Osteoblast (primary cell): ENCODE data around the gene CDH11. TPM values are rescaled to one million over a fixed set of nuclear protein-coding genes. Genes with fewer than 3 reads are reported as not detected.

Experiments
- DNase-seq: peaks from one replicate; pipeline ENCODE4 v3.0.0; 2011; ENCODE audit warnings: low spot score, mixed read lengths; ENCODE audit not compliant: insufficient read length; ENCODE audit errors: missing footprints
- H2AFZ ChIP-seq: 2 replicates; pipeline ENCODE4 v1.6.0; 2011; ENCODE audit warnings: mild to moderate bottlenecking, low read length
- H3K27ac ChIP-seq: 2 replicates; pipeline ENCODE4 v1.5.1; 2011; ENCODE audit warnings: mild to moderate bottlenecking, low read depth, low read length, moderate library complexity
- H3K27me3 ChIP-seq: 2 replicates; pipeline ENCODE4 v1.6.0; 2012; ENCODE audit warnings: mild to moderate bottlenecking, control low read depth, inconsistent platforms, low read length, moderate library complexity; ENCODE audit not compliant: insufficient read depth
- H3K36me3 ChIP-seq: 2 replicates; pipeline ENCODE4 v1.5.1; 2011; ENCODE audit warnings: mild to moderate bottlenecking, low read length, control low read depth, moderate library complexity; ENCODE audit not compliant: insufficient read depth
- H3K4me1 ChIP-seq: 2 replicates; pipeline ENCODE4 v1.5.1; 2011; ENCODE audit warnings: mild to moderate bottlenecking, low read length, control low read depth, moderate library complexity; ENCODE audit not compliant: insufficient read depth
- H3K4me2 ChIP-seq: 2 replicates; pipeline ENCODE4 v1.6.0; 2011; ENCODE audit warnings: mild to moderate bottlenecking, low read length; ENCODE audit not compliant: insufficient read depth
- H3K4me3 ChIP-seq: fragments of 200-600 bp; sonication (generic); 3 replicates; pipeline ENCODE4 v1.5.1; 2012; ENCODE audit warnings: mild to moderate bottlenecking, low read length, inconsistent platforms; ENCODE audit not compliant: insufficient read depth
- H3K79me2 ChIP-seq: 2 replicates; pipeline ENCODE4 v1.6.0; 2012; ENCODE audit warnings: mild to moderate bottlenecking, low read length, control low read depth, inconsistent platforms; ENCODE audit not compliant: insufficient read depth
- H3K9me3 ChIP-seq: 2 replicates; pipeline ENCODE4 v1.5.1; 2011; ENCODE audit warnings: low read depth, low read length, control low read depth
- H4K20me1 ChIP-seq: 2 replicates; pipeline ENCODE4 v1.6.0; 2012; ENCODE audit warnings: mild to moderate bottlenecking, low read length, control low read depth; ENCODE audit not compliant: insufficient read depth
- CTCF ChIP-seq: IDR thresholded peaks from 2 replicates; pipeline ENCODE4 v1.5.1; 2011; ENCODE audit warnings: mild to moderate bottlenecking, low read depth, low read length, moderate library complexity; ENCODE audit errors: extremely low read depth
- total RNA-seq: library from RNA; depleted of rRNA; stranded (reverse); fragments of >200 nt; gene quantifications from 2 replicates; pipeline ENCODE4 v1.2.3, GENCODE V29; 2012

Gene CDH11
- total RNA-seq, 1 donor: 1,116 TPM

GRCh38 chr16:65059406-65059980 lies 62.4 kb downstream of the CDH11 start:
- no peak for TF ChIP-seq CTCF
- H3K79me2 ChIP-seq: peaks cover 99% of the 10 kb centered on the region
- no peaks in the 10 kb centered on the region for H3K27me3 ChIP-seq
- no peak overlapping the region for H3K4me2 ChIP-seq
- peaks cover 51% of the 10 kb centered on the region for H3K36me3 ChIP-seq
- no peak for DNase-seq
- no peak overlapping the region for H2AFZ ChIP-seq
- peaks cover 83% of the 10 kb centered on the region for H4K20me1 ChIP-seq
- no peak overlapping the region for H3K27ac ChIP-seq
- H3K4me1 ChIP-seq: peaks cover 28% of the 10 kb centered on the region
- H3K4me3 ChIP-seq: no peak overlapping the region
- H3K9me3 ChIP-seq: no peaks in the 10 kb centered on the region

DNA sequence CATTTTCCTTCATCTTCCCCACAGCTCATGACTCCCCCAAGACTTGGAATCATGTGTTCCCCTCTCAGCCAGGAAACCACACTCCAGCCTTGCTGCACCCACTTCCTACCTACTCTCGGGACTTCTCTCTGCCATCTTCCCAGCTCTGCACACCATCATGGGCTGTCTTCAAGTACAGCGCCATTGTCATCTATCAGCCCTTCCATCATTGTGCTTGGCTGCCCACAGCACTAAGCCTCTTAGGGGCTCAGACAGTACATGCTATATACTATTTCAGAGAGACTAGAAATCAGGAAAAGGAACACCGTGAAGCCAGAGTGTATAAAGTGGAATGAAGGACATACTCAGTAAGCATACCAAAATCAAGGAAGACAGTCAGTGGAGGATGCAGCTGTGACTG lies 64.7 kb downstream of the CDH11 start:
- no peak for DNase-seq
- H4K20me1 ChIP-seq: peaks cover 79% of the 10 kb centered on the region
- TF ChIP-seq CTCF: no peak
- peaks cover 60% of the 10 kb centered on the region for H3K36me3 ChIP-seq
- H2AFZ ChIP-seq: no peak overlapping the region
- no peak overlapping the region for H3K27ac ChIP-seq
- peaks cover 8% of the 10 kb centered on the region for H3K4me1 ChIP-seq
- no peaks in the 10 kb centered on the region for H3K27me3 ChIP-seq
- no peak overlapping the region for H3K4me2 ChIP-seq
- no peak overlapping the region for H3K4me3 ChIP-seq
- H3K79me2 ChIP-seq: peaks cover 99% of the 10 kb centered on the region
- H3K9me3 ChIP-seq: no peaks in the 10 kb centered on the region

- H3K4me1 ChIP-seq: no peaks in the 10 kb centered on the region
- H3K4me3 ChIP-seq: no peak overlapping the region
- no peaks in the 10 kb centered on the region for H3K27me3 ChIP-seq
- no peak for TF ChIP-seq CTCF
- no peaks in the 10 kb centered on the region for H3K9me3 ChIP-seq
- peaks cover 82% of the 10 kb centered on the region for H4K20me1 ChIP-seq
- H3K36me3 ChIP-seq: peaks cover 86% of the 10 kb centered on the region
- peaks cover 97% of the 10 kb centered on the region for H3K79me2 ChIP-seq
- H2AFZ ChIP-seq: no peak overlapping the region
- no peak for DNase-seq
- no peak overlapping the region for H3K4me2 ChIP-seq
- no peak overlapping the region for H3K27ac ChIP-seq
Measured at GRCh38 chr16:65054457-65054856, 67.4 kb downstream of the CDH11 start.

DNA sequence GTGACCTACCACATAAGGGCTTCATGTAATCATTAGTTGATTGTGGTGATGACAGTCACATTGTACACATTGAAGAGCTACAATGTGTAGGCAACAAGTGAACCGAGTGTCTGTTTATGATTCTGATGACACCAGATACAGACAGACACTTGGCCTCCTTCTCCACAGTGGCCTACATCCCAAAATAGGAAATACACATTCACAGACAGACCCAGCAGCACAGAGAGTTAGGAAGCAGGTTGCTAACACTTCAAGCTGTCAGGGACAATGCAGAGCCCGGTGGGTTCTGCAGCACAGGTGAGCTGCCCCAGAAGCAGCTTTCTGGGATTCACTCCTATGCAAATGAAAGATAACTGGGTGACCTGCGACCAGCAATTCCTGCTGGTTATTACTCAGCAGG lies 72.2 kb downstream of the CDH11 start:
- no peak for DNase-seq
- Histone ChIP-seq H3K36me3 (peaks cover 83% of the 10 kb centered on the region), H3K4me2 (no peak overlapping the region), H3K4me3 (no peak overlapping the region), H3K27me3 (no peaks in the 10 kb centered on the region), H3K9me3 (no peaks in the 10 kb centered on the region), H3K27ac (no peak overlapping the region), H2AFZ (no peak overlapping the region), H3K79me2 (peaks cover 92% of the 10 kb centered on the region), H3K4me1 (peaks cover 15% of the 10 kb centered on the region), H4K20me1 (peaks cover 74% of the 10 kb centered on the region)
- no peak for TF ChIP-seq CTCF
